HL-60 (cell line): ENCODE results near the gene TM4SF4.

Experiments used
- DNase-seq, 2 experiments: peaks; one replicate each; pipeline ENCODE4 v3.0.0-alpha.2; 2010 to 2020; ENCODE audit warnings: low read depth in 1 of 2, low spot score in 1 of 2
- H3K27ac ChIP-seq: fragments of 250-450 bp; sonication (Bioruptor Pico); replicated peaks from 2 replicates; pipeline ENCODE4 v1.5.1; 2020; ENCODE audit warnings: mild to moderate bottlenecking, moderate library complexity
- H3K27me3 ChIP-seq: fragments of 250-450 bp; sonication (Bioruptor Pico); 2 replicates; pipeline ENCODE4 v1.5.1; 2021; ENCODE audit warnings: mild to moderate bottlenecking, moderate library complexity; ENCODE audit not compliant: insufficient read depth, poor library complexity, severe bottlenecking
- H3K4me3 ChIP-seq: replicated peaks from 2 replicates; pipeline ENCODE4 v1.5.1; 2011; ENCODE audit warnings: mild to moderate bottlenecking, control low read depth, low read length; ENCODE audit not compliant: insufficient read depth
- CTCF ChIP-seq: IDR thresholded peaks from one replicate; pipeline ENCODE4 v1.5.1; 2011; ENCODE audit warnings: low read length, control low read depth, inconsistent platforms; ENCODE audit not compliant: insufficient read depth
- GABPA ChIP-seq: IDR thresholded peaks from 2 replicates; pipeline ENCODE4 v1.6.1; 2012; ENCODE audit warnings: low read depth
- POLR2AphosphoS5 ChIP-seq: IDR thresholded peaks from 2 replicates; pipeline ENCODE4 v1.6.1; 2012; ENCODE audit warnings: low read depth
- REST ChIP-seq: IDR thresholded peaks from 2 replicates; pipeline ENCODE4 v1.6.1; 2012; ENCODE audit warnings: low read depth; ENCODE audit not compliant: insufficient replicate concordance
- SPI1 ChIP-seq: IDR thresholded peaks from 2 replicates; pipeline ENCODE4 v1.6.1; 2012; ENCODE audit warnings: low read depth, mild to moderate bottlenecking, borderline replicate concordance

TM4SF4 gene

GRCh38 chr3:149494759-149495580 is 20.5 kb downstream of the TM4SF4 start:
- Histone ChIP-seq H3K27ac (no peak overlapping the region), H3K4me3 (no peak overlapping the region), H3K27me3 (peaks cover 2% of the 10 kb centered on the region)
- TF ChIP-seq CTCF: no peak
- TF ChIP-seq GABPA: no peak
- no peak for TF ChIP-seq POLR2AphosphoS5
- TF ChIP-seq REST: no peak
- no peak for TF ChIP-seq SPI1
- DNase-seq: no peak

- DNase-seq: no peak
- Histone ChIP-seq H3K4me3 (no peak overlapping the region), H3K27ac (no peak overlapping the region), H3K27me3 (peaks cover 2% of the 10 kb centered on the region)
- TF ChIP-seq GABPA (no peak), SPI1 (no peak), POLR2AphosphoS5 (no peak), REST (no peak), CTCF (no peak)
Measured at GRCh38 chr3:149495581-149496125, 21.2 kb downstream of the TM4SF4 start.

GRCh38 chr3:149496891-149497290 is 22.4 kb downstream of the TM4SF4 start:
- Histone ChIP-seq H3K27me3 (peaks cover 3% of the 10 kb centered on the region), H3K27ac (no peak overlapping the region), H3K4me3 (no peak overlapping the region)
- TF ChIP-seq CTCF (no peak), POLR2AphosphoS5 (no peak), REST (no peak), SPI1 (no peak), GABPA (no peak)
- DNase-seq: no peak
